ENCODE results near the gene PEF1.
A peak's percentile ranks its signal among the peaks of the same experiment; 100 is the strongest.

Gene PEF1

GRCh38 chr1:31621498-31621820 is 23.2 kb downstream of the PEF1 start:
- no peak overlapping the region for H3K4me3 ChIP-seq (ENCODE audit: low read depth, low read length)
- TF ChIP-seq CTCF (IDR thresholded peaks at IDR 0.05; ENCODE audit: borderline replicate concordance, insufficient read depth, low read depth, low read length), result no peak

- no peak overlapping the region for H3K4me3 ChIP-seq (ENCODE audit: low read depth, low read length)
- TF ChIP-seq CTCF (IDR thresholded peaks at IDR 0.05; ENCODE audit: borderline replicate concordance, insufficient read depth, low read depth, low read length), result no peak
Measured at GRCh38 chr1:31620631-31621497, 23.8 kb downstream of the PEF1 start.

DNA sequence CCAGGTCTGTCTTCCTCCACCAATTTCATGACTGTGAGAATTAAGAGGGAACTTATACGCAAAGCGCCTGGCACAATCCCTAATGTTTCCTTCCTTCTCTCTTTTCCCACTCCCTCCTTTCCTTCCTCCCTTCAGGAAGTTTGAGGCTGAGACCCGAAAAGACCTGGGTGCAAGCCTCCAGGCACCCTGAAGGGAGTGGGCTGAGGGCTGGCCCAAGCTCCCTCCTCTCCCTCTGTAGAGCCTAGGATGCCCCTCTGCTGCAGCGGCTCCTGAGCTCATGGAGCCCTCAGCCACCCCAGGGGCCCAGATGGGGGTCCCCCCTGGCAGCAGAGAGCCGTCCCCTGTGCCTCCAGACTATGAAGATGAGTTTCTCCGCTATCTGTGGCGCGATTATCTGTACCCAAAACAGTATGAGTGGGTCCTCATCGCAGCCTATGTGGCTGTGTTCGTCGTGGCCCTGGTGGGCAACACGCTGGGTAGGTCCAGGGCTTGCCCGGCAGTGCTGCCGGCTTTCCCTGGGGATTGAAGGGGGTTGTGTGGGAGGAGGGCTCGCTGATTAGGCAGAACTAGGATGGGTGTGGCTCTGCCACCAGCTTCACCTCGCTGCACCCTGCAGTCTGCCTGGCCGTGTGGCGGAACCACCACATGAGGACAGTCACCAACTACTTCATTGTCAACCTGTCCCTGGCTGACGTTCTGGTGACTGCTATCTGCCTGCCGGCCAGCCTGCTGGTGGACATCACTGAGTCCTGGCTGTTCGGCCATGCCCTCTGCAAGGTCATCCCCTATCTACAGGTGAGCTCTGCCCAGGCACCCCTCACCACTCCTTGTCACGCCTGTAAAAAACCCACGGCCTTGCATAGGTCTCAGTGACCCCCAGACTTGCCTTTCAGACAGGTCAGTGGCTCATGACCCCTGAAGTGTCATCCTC is 25.5 kb downstream of the PEF1 start:
- no peak overlapping the region for H3K4me3 ChIP-seq (ENCODE audit: low read depth, low read length)
- no peak for TF ChIP-seq CTCF (IDR thresholded peaks at IDR 0.05; ENCODE audit: borderline replicate concordance, insufficient read depth, low read depth, low read length)

DNA sequence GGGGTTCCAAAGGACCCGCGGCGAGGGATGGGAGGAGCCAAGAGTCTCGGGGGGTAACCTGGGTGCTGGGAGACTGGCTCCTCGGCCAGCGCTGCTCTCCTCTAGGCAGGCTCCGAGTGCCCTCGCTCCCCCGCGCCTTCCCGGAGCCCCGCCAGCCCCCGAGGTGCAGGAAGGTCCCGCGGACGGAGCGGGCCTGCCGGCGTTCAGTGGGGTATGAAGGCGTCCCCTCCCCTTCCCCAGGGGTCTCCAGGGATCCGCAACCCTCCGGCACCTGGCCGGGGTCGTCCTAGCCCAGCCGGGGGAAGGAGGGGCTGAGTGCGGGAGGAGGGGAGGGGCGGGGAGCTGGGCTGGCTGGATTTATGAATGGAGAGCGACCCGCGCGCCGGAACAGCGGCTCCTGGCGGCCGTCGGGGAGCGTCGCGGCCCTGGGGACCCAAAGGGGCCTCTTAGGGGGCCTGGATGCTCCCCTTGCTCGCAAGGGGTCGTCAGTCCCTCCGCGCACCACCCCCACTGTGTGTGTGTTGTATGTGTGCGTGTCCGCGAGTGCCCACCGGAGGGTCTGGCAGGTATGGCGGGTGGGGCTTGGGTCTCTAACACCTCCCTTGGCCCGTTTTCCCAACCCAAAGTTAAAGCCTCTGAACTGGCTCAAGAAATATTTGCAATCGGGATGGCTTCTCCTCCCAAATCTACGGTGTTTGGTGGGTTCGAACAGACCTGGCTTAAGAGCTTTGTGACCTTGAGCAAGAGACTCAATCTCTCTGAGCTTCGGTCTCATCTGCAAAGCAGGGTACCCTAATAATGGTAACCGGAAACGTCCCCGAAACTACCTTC is 26.5 kb downstream of the PEF1 start:
- H3K4me3 ChIP-seq (ENCODE audit: low read depth, low read length), result no peak overlapping the region
- TF ChIP-seq CTCF (IDR thresholded peaks at IDR 0.05; ENCODE audit: borderline replicate concordance, insufficient read depth, low read depth, low read length), result peak; percentile 93

- no peak within 1 kb of the TSS for H3K4me3 ChIP-seq (ENCODE audit: low read depth, low read length)
- no peak for TF ChIP-seq CTCF (IDR thresholded peaks at IDR 0.05; ENCODE audit: borderline replicate concordance, insufficient read depth, low read depth, low read length)
Measured at GRCh38 chr1:31617218-31617915, 27.3 kb downstream of the PEF1 start, which contains the start of gene HCRTR1. Gene HCRTR1, plus strand, starts transcription at chr1:31617689. Its CDS starts 1,504 bp downstream, at chr1:31619193.

DNA sequence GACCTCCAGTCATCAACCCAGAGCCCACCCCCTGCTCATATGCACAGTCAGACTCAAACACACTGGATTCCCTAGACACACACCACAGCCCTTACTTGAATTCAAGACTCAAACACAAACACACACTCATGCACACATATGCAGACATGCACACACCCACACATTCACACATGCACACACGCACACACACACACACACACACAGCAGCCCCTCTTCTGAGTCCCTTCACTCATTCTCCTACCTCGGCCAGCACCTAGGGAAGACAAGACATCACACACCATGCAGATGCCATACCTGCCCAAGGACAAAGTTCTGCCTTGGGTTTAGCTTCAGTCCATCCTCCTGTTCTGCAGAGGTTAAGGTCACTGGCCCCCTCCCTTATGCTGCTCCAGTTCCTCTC is 28.7 kb downstream of the PEF1 start:
- no peak overlapping the region for H3K4me3 ChIP-seq (ENCODE audit: low read depth, low read length)

More for the DNA sequence above, 28.7 kb downstream of the PEF1 start:
- no peak for TF ChIP-seq CTCF (IDR thresholded peaks at IDR 0.05; ENCODE audit: borderline replicate concordance, insufficient read depth, low read depth, low read length)

Data from GM12875 (cell line).